ENCODE measurements around the gene WRNIP1.
A peak's percentile ranks its signal among the peaks of the same experiment; 100 is the strongest.

- TF ChIP-seq CTCF (IDR thresholded peaks at IDR 0.05) (no peak), POLR2A (IDR thresholded peaks at IDR 0.05) (peak in 1 of 2 donors; percentile 15)
Measured at GRCh38 chr6:2733324-2733723, 31.9 kb upstream of the WRNIP1 start.

All from thyroid gland (tissue), 4 donors.